ENCODE measurements around the gene SCN1A.
A peak's percentile ranks its signal among the peaks of the same experiment; 100 is the strongest.
"Not testable (repeated sequence)": the region's sequence is repeated elsewhere in the genome, so short reads cannot be mapped to it uniquely, and the experiment has no call there.

SCN1A gene

GRCh38 chr2:166081131-166081632 lies 46.6 kb downstream of the SCN1A start:
- DNase-seq (ENCODE audit: low read depth): no peak

GRCh38 chr2:166074430-166074829 lies 53.4 kb downstream of the SCN1A start:
- DNase-seq (ENCODE audit: low read depth): no peak

DNA sequence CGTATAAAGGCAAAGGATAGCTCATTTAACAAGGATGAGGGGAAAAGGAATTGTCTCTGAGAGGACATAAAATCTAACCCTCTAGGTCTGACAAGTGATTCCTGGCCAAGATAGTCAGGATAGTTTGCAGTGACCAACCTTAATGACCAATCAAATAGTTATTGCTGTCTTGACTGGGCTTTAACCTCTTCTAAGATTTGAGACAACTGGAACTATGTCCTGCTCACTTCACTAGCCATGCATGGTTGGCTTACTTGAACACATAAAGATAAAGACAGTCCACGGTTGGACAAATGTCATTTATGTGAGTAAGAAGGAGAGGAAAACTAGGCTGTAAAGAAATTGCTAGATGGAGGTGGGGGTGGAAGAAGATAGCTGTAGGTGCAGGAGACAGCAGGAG lies 53.8 kb downstream of the SCN1A start:
- no peak for DNase-seq (ENCODE audit: low read depth)

GRCh38 chr2:166070231-166070630 lies 57.6 kb downstream of the SCN1A start:
- DNase-seq (ENCODE audit: low read depth): no peak

DNA sequence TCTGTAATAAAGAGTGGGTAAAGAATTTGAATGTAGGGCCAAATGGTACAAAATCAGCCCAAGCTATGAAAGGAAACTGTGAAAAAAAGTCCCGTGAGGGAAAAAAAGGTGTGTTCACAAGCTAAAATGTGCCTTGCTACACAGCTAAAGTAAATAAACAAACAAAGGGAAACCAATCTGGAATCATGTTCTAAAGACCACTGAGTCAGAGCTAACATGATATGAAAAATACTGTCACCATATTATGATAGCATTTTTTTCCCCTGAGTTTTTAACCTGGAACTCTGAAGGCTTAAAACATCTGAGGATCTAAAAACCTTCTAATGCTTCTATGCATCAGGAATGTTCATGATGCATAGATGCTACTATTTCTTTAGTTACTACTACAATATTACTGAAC lies 58.8 kb downstream of the SCN1A start:
- DNase-seq (ENCODE audit: low read depth): no peak

DNA sequence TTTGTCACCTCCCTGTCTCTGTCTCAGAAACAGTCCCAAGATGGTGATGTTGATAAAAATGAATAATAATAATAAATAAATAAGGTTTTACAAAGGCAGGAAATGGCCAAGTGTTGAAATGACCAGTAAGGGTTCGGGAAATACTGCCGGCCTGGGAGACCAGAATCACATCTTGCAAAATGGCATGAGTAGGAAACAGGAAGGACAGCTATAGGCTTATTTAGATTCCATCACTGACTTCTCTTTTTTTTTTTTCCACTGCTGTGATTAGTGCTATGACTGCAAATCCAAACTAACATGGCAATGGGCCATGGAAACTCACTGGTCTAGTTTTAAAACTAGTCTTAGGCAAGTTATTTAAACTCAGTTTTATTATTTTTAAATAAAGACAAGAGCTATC lies 60.6 kb downstream of the SCN1A start:
- no peak for DNase-seq (ENCODE audit: low read depth)

DNA sequence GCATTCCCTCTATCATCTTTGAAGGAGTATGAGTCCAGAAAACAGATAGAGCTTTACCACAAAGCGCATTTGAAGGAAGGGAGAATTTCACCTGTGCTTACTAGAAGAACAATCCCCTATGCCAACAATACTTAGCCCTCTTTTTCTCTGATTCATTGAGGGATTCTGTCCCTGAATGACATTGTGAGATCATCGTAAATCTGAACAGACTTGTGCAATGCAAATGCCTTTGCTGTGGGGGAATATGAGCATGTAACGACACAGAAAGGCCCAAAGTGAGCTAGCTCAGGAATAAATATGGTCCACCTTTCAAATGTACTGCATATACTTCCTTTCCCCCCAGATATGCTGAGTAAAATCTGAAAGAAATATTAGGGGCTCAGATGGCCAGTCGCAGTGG lies 67.6 kb downstream of the SCN1A start:
- peak; percentile 59 for DNase-seq (ENCODE audit: low read depth)

- peak; percentile 49 for DNase-seq (ENCODE audit: low read depth)
Observed at GRCh38 chr2:166057370-166058164, 70.3 kb downstream of the SCN1A start.

DNA sequence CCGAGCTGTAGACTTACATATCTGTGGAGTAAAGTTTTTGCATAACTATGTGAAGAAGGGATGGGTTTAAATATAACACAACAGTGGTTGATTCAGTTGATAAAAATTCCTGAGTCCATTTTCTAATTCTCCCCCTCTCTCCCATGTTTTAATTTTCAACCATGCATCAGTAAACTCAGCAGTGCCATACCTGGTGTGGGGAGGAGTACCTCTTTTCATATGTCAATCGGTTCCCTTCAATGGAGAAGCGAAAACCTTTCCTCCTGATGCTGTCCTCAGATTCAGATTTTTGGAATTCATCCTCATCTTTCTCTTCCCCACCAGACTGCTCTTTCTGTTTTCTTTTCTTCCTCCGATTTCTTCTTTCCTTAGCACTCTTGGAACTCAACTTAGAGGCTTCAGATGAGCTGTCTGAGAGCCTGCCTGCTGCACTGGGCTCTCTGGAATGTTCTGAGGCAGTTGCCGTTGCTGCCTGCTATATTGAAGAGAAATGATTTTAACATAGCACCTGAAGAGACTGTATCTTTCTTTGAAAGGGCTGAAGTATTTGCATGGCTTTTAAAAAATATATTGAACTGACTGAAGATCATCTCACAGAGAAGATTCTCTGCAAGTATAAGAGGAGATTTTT lies 82.9 kb downstream of the SCN1A start:
- no peak for DNase-seq (ENCODE audit: low read depth)

DNA sequence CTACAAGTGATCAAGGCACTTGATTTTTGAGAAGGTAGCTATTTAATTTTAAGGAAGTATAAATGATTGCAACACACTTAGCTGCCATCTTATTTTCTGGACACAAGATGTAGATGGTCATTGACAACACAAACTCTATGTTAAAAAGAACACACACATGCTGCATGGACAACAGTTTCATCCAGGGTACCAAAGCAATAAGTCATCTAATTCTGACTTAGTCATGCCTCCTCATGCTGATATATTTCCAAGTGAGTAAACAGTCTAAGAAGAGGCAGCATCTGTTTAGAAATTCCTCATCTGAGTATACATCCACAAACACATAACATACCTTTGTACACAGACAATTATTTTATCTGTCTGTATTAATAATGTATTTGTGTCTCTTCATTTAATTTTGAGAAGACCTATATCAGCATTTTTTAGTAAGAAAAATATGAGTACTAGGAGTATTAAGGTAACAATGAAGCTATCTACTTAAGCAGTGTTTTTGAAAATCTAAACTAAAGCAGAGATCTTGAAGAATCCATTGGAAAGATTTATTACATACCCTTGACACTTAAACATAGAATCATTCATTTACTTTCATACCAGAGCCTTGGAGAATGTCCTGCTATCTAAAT lies 84.9 kb downstream of the SCN1A start:
- peak; percentile 6 for DNase-seq (ENCODE audit: low read depth)

DNA sequence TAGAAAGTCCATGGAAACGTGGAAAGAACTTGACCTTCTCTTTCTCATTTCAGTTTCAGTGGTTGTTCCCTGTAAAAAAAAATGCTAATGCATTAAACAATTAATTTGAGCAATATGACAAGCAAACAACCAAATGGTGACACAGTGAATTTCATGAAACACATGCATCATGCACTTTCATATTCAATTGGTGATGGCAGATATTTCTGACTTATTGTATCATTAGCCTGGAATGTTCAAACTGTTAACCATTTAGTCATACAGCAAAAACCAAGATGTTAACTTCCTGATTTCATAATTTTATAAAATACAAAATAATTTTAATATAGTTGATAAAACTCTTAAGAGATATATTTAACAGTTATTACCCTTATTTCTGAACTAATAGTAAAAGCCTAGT lies 85.5 kb downstream of the SCN1A start:
- DNase-seq (ENCODE audit: low read depth): peak; percentile 12

- DNase-seq (ENCODE audit: low read depth): no peak
Observed at GRCh38 chr2:166041613-166042012, 86.2 kb downstream of the SCN1A start.

DNA sequence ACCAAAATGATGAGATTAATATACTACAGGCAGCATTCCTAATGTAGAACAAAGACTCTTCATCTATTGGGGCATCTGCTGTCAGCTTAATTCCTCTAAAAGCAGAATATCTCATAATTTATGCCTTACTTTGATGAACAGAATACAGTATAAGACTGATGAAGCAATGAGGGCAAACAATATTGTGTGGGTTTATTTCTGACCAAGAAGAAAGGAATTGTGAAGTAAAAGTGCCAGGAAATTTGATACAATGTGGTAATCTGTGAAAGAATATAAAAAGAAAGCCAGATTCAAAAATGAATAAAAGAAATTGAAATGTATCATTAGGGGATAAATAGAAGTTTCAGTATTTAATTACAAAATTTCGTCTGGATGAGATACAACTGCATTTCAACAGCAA lies 95.5 kb downstream of the SCN1A start:
- DNase-seq (ENCODE audit: low read depth): no peak

GRCh38 chr2:166031054-166031453 lies 96.8 kb downstream of the SCN1A start:
- no peak for DNase-seq (ENCODE audit: low read depth)

GRCh38 chr2:166025313-166025712 lies 102.5 kb downstream of the SCN1A start:
- no peak for DNase-seq (ENCODE audit: low read depth)

DNA sequence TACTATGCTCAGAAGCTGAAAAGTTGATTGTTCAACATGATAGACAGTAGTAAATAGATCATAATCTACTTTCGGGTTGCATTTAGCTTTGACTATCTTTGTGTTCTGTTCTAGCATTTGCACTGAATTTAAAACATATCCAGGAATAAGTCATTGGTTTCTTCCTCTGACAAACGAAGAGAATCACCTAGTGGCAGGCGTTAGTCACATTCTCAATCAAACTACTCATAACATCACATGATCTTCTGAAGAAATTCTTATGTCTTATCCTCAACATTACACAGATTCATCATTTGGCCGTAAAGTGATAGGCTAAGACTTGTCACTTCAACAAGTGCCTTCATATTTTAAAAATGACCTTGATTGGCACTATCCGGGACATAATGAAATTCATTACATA lies 110.6 kb downstream of the SCN1A start:
- DNase-seq (ENCODE audit: low read depth): no peak

GRCh38 chr2:166013878-166014277 lies 113.9 kb downstream of the SCN1A start:
- DNase-seq (ENCODE audit: low read depth): no peak

GRCh38 chr2:166011660-166012059 lies 116.2 kb downstream of the SCN1A start:
- DNase-seq (ENCODE audit: low read depth): no peak

- no peak for DNase-seq (ENCODE audit: low read depth)
Observed at GRCh38 chr2:166000401-166000800, 127.4 kb downstream of the SCN1A start.

- no peak for DNase-seq (ENCODE audit: low read depth)
Observed at GRCh38 chr2:165990846-165991245, 137.0 kb downstream of the SCN1A start.

DNA sequence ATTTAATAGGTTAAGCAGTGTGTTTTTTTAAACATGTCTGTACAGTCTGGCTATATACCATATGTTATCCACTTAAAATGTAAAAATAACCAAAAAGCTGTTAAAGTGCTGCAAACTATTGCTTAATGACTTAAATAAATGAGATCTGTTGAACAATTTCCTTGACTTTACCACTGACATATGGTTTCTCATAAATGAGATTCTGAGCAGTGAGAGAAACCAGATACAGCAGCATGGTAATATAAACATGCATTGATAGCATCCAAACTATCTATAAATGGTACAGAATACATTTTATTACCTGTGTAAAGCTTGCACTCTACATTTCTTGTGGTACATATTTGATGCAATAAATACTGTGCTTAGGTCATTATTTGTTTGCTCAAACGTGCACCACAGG lies 138.0 kb downstream of the SCN1A start:
- DNase-seq (ENCODE audit: low read depth): no peak

DNA sequence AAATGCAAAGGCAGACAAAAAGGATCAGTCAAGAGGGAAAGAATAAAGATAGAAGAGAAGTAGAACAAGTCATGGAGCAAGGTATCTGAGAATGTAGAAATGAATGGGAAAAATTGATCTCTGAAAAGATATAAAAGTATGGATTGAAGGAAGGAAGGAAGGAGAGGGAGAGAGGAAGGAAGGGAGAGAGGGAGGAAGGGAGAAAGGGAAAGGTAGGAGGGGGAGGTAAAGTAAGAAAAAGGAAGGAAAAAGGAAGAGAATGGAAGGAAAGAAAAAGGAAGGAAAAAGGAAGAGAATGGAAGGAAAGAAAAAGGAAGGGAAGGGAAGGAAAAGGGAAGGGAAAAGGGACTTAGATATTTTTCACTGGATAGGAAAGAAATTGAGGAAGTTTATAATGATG lies 142.7 kb downstream of the SCN1A start:
- DNase-seq (ENCODE audit: low read depth): no peak

GRCh38 chr2:165972161-165972560 lies 155.7 kb downstream of the SCN1A start:
- DNase-seq (ENCODE audit: low read depth): not testable (repeated sequence)

Data from amniotic epithelial cell (primary cell).